GM23248 (cell line): Measurements from ENCODE around the gene CDH4. TPM values are rescaled to one million over a fixed set of nuclear protein-coding genes. Genes with fewer than 3 reads are reported as not detected.

Experiments
- DNase-seq: peaks from one replicate; pipeline ENCODE4 v3.0.0-alpha.2; 2015
- H2AFZ ChIP-seq: fragments of 200-600 bp; sonication (generic); 2 replicates; pipeline ENCODE4 v1.6.1; 2016; ENCODE audit warnings: antibody characterized with exemption
- H3F3A ChIP-seq: fragments of 200-600 bp; sonication (generic); 2 replicates; pipeline ENCODE4 v1.6.1; 2016; ENCODE audit warnings: mild to moderate bottlenecking, antibody characterized with exemption, mixed run types; ENCODE audit not compliant: insufficient read depth
- H3K27ac ChIP-seq: fragments of 200-600 bp; sonication (generic); 2 replicates; pipeline ENCODE4 v1.5.1; 2016; ENCODE audit warnings: mild to moderate bottlenecking
- H3K27me3 ChIP-seq: fragments of 200-600 bp; sonication (generic); replicated peaks from 2 replicates; pipeline ENCODE4 v1.6.1; 2016; ENCODE audit warnings: mild to moderate bottlenecking; ENCODE audit not compliant: insufficient read depth
- H3K36me3 ChIP-seq: fragments of 200-600 bp; sonication (generic); 2 replicates; pipeline ENCODE4 v1.6.1; 2016; ENCODE audit warnings: low read depth, mild to moderate bottlenecking
- H3K4me1 ChIP-seq: fragments of 200-600 bp; sonication (generic); 2 replicates; pipeline ENCODE4 v1.6.1; 2016; ENCODE audit warnings: mild to moderate bottlenecking; ENCODE audit not compliant: insufficient read depth
- H3K4me2 ChIP-seq: fragments of 200-600 bp; sonication (generic); one replicate; pipeline ENCODE4 v1.6.1; 2016; ENCODE audit warnings: mild to moderate bottlenecking; ENCODE audit not compliant: unreplicated experiment
- H3K4me3 ChIP-seq: fragments of 200-600 bp; sonication (generic); 2 replicates; pipeline ENCODE4 v1.5.1; 2016; ENCODE audit warnings: mild to moderate bottlenecking
- H3K79me2 ChIP-seq: fragments of 200-600 bp; sonication (generic); 2 replicates; pipeline ENCODE4 v1.6.1; 2016; ENCODE audit warnings: mild to moderate bottlenecking; ENCODE audit not compliant: insufficient read depth
- H3K9ac ChIP-seq: fragments of 200-600 bp; sonication (generic); 2 replicates; pipeline ENCODE4 v1.6.1; 2016; ENCODE audit warnings: mild to moderate bottlenecking
- H3K9me2 ChIP-seq: fragments of 200-600 bp; sonication (generic); 2 replicates; pipeline ENCODE4 v1.6.1; 2016; ENCODE audit warnings: mixed run types, mild to moderate bottlenecking, moderate library complexity; ENCODE audit not compliant: insufficient read depth
- H3K9me3 ChIP-seq: fragments of 200-600 bp; sonication (generic); one replicate; pipeline ENCODE4 v1.6.1; 2017; ENCODE audit warnings: low read depth
- H4K20me1 ChIP-seq: fragments of 200-600 bp; sonication (generic); 2 replicates; pipeline ENCODE4 v1.6.0; 2016; ENCODE audit not compliant: insufficient read depth
- EZH2 ChIP-seq: fragments of 200-600 bp; sonication (generic); IDR thresholded peaks from 2 replicates; pipeline ENCODE4 v1.6.1; 2018; ENCODE audit warnings: antibody characterized with exemption, mild to moderate bottlenecking; ENCODE audit not compliant: insufficient read depth, poor library complexity, severe bottlenecking
- EZH2phosphoT487 ChIP-seq: fragments of 200-600 bp; sonication (generic); IDR thresholded peaks from 2 replicates; pipeline ENCODE4 v1.6.1; 2018; ENCODE audit warnings: antibody characterized with exemption, moderate library complexity, mild to moderate bottlenecking, low read depth; ENCODE audit not compliant: insufficient read depth
- WGBS, 2 experiments: methylation state at CpG; one replicate each; pipeline ENCODE4 v1.1.6; 2015 to 2017; ENCODE audit warnings: low lambda C conversion rate in 2 of 2, low coverage in 1 of 2; ENCODE audit errors: missing lambda C conversion rate in 2 of 2; 5-methylcytosine and 5-hydroxymethylcytosine counted together
- in situ Hi-C: fragments of 300-500 bp; cut with MboI; formaldehyde crosslinking; loops from 2 replicates; pipeline ENCODE4 v1.15.0; 2020
- polyA plus RNA-seq: library from polyadenylated mRNA; unstranded; fragments of >200 nt; fragmentation: Nextera tagmentation; extraction: Ambion mirVana; gene quantifications from 2 replicates; pipeline ENCODE4 v1.2.1, GENCODE V29; 2016
- total RNA-seq: library from RNA; depleted of rRNA; stranded (reverse); fragments of >200 nt; shearing (Covaris generic); gene quantifications from 2 replicates; pipeline ENCODE4 v1.2.3, GENCODE V29; 2014

The CDH4 gene
- total and polyA plus RNA-seq, 2 experiments from 2014 or later = 1.1 to 3.9 TPM

DNA sequence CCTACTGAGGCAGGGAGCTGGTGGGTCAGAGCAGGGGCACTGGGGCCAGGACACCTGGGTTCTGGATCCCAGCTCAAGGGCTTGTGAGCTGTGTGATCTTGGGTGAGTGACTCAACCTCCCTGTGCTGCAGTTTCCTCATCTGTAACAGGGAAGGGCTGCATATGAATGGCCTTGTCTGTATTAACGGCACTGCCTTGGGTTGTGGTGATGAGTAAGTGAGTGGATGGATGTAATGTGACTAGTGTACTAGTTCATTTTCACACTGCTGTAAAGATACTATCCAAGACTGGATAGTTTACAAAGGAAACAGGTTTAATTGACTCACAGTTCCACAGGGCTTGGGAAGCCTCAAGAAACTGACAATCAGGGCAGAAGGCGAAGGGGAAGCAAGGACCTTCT lies 580.1 kb downstream of the CDH4 start:
- Histone ChIP-seq H3K27me3 (no peaks in the 10 kb centered on the region; the same call in none of the 2 replicates), H3K79me2 (no peaks in the 10 kb centered on the region), H3K27ac (no peak overlapping the region), H3F3A (no peaks in the 10 kb centered on the region), H3K4me3 (no peak overlapping the region), H3K9me2 (no peaks in the 10 kb centered on the region), H3K4me1 (no peaks in the 10 kb centered on the region), H3K4me2 (no peak overlapping the region), H3K9me3 (no peaks in the 10 kb centered on the region), H2AFZ (no peak overlapping the region), H3K9ac (no peak overlapping the region), H3K36me3 (no peaks in the 10 kb centered on the region), H4K20me1 (no peaks in the 10 kb centered on the region)
- TF ChIP-seq EZH2phosphoT487 (no peak), EZH2 (no peak)
- in situ Hi-C loops = no loop called here
- WGBS, 2 experiments = 27 to 35% methylated on average over 2 of the region's 2 CpGs
- DNase-seq = no peak

DNA sequence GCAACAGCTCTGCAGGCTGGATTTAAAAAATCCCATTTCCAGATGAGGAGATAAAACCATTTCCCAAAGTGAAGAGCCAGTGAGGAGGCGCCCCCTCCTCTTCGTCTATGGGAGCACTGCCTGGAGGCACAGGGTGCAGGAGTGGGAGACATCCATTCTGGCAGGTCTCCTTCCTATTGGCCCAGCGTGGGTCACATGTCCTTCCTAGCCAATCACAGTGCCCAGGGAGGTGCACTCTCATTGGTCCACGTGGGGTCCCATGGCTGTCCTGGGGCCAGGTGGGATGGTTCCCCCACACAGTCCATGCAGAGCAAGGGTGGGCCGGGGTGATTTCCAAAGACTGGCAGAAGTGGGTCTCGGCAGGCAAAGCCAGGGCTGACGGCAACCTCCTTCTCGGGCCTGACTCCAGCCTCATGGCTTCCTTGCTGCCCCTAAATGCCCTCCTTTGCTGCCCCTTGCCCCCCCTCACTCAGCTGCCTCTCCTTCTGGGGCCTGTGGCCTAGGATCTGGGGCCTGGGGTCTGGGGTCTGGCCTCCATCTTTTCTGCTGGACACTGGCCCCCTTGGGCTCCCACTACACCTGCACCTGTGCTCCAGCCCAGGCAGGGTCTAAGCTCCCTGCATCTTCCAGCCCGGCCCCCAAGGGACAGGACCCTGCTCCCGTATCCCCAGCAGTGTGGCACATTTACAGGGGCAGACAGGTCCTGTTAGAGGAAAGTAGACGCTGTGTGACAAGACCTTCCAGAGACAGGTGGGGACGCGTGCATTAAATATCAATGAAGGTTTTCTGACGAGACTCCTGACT lies 581.9 kb downstream of the CDH4 start:
- Histone ChIP-seq H3K27me3 (no peaks in the 10 kb centered on the region; the same call in none of the 2 replicates), H2AFZ (no peak overlapping the region), H4K20me1 (no peaks in the 10 kb centered on the region), H3K4me1 (no peaks in the 10 kb centered on the region), H3K9me3 (no peaks in the 10 kb centered on the region), H3K27ac (no peak overlapping the region), H3K9ac (no peak overlapping the region), H3K4me3 (no peak overlapping the region), H3F3A (no peaks in the 10 kb centered on the region), H3K36me3 (no peaks in the 10 kb centered on the region), H3K79me2 (no peaks in the 10 kb centered on the region), H3K9me2 (no peaks in the 10 kb centered on the region), H3K4me2 (no peak overlapping the region)
- DNase-seq = no peak
- 36 to 38% methylated on average over 13 to 14 of the region's 14 CpGs for WGBS, 2 experiments
- in situ Hi-C loops = no loop called here
- TF ChIP-seq EZH2 (no peak), EZH2phosphoT487 (no peak)

DNA sequence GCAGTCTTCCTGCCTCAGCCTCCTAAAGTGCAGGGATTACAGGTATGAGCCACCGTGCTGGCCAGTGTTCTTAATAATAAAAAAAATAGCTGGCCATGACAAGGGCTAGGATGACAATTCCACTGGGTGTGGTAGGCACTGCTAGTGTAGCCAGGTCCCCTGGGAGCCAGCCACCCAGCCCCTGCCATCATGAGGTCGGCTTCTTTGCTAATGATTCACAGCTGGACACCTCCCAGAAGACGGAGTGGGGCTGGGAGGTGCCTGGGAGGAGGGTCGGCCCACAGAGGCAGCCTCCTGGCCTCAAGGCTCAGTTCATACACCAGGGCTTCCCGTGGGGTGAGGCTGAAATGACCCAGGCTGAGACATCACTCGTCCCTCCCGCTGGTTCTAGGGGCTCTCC lies 583.2 kb downstream of the CDH4 start:
- no peaks in the 10 kb centered on the region for H3K36me3 ChIP-seq
- H3K27me3 ChIP-seq = no peaks in the 10 kb centered on the region; the same call in none of the 2 replicates
- H3K9me3 ChIP-seq = no peaks in the 10 kb centered on the region
- 19 to 20% methylated on average over 6 to 7 of the region's 7 CpGs for WGBS, 2 experiments
- no peaks in the 10 kb centered on the region for H4K20me1 ChIP-seq
- no peaks in the 10 kb centered on the region for H3K79me2 ChIP-seq
- no peaks in the 10 kb centered on the region for H3F3A ChIP-seq
- in situ Hi-C loops = no loop called here
- H3K27ac ChIP-seq = no peak overlapping the region
- H3K9ac ChIP-seq = no peak overlapping the region
- no peak for DNase-seq
- H3K4me2 ChIP-seq = no peak overlapping the region
- H3K4me3 ChIP-seq = no peak overlapping the region
- no peaks in the 10 kb centered on the region for H3K9me2 ChIP-seq
- H2AFZ ChIP-seq = no peak overlapping the region
- TF ChIP-seq EZH2phosphoT487 = no peak
- no peak for TF ChIP-seq EZH2
- no peaks in the 10 kb centered on the region for H3K4me1 ChIP-seq

DNA sequence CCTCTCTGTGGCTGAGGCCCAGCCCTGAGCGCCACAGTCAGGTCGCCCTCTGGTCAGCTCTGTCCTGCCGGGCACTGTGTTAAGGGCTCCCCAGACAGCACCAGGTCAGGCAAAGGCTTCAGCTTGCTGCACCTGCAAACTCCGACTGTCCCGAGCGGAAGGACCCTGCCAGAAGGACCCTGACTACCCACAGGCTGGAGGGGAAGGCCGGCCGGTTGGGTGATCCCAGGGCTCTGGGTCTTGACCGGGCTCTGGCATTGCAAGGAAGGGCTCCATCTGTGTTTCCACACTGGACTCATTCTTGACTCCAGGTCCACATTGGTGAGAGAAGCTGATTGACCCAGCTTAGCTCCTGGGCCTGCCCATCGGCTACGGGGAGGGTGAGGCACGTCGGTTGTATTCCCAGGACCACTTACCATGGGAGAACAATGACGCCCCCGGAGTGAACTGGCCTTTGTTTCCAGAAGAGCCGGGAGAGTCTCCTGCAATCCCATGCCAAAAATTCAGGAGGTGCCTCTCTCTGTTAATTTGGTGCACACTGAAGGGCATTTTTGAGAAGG lies 583.8 kb downstream of the CDH4 start:
- H3K79me2 ChIP-seq = no peaks in the 10 kb centered on the region
- H3F3A ChIP-seq = no peaks in the 10 kb centered on the region
- no peak overlapping the region for H3K27ac ChIP-seq
- 51 to 60% methylated on average over 16 of the region's 16 CpGs for WGBS, 2 experiments
- H3K9ac ChIP-seq = no peak overlapping the region
- H3K9me2 ChIP-seq = no peaks in the 10 kb centered on the region
- no peak overlapping the region for H2AFZ ChIP-seq
- no peak for TF ChIP-seq EZH2
- no peak for TF ChIP-seq EZH2phosphoT487
- H3K9me3 ChIP-seq = no peaks in the 10 kb centered on the region
- in situ Hi-C loops = no loop called here
- H3K4me1 ChIP-seq = no peaks in the 10 kb centered on the region
- H3K4me3 ChIP-seq = no peak overlapping the region
- H3K27me3 ChIP-seq = no peaks in the 10 kb centered on the region; the same call in none of the 2 replicates
- DNase-seq = no peak
- H4K20me1 ChIP-seq = no peaks in the 10 kb centered on the region
- no peak overlapping the region for H3K4me2 ChIP-seq
- no peaks in the 10 kb centered on the region for H3K36me3 ChIP-seq
